ENCODE measurements around the gene MRPL14.

The MRPL14 gene

DNA sequence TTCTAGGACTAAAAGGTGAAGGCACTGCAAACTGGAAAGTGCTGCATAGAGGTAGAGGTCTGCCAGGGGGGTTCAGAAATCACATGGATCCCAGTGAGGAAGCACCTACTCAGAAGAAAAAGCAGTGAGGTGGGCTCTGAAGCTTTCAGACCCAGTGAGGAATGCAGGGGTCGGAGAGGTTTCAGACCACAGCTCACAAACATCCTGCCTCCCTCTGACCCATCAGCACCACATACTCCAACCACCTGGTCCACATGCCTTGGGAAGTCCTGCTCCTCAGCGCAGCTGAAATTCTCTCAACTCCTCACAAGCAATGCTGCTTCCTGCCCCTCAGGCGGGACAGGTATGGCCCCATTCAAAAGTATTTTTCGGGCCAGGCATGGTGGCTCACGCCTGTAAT lies 20.2 kb downstream of the MRPL14 start:
- Histone ChIP-seq H3K27me3 (ENCODE audit: insufficient read depth, poor library complexity, severe bottlenecking) (no peaks in the 10 kb centered on the region), H3K4me3 (replicated peaks; ENCODE audit: insufficient read depth, low read length) (no peak overlapping the region), H3K27ac (replicated peaks) (no peak overlapping the region)
- DNase-seq (ENCODE audit: low read depth in 1 of 2, low spot score in 1 of 2): no peak
- TF ChIP-seq POLR2AphosphoS5 (IDR thresholded peaks at IDR 0.05; ENCODE audit: low read depth) (no peak), GABPA (IDR thresholded peaks at IDR 0.05; ENCODE audit: low read depth) (no peak), SPI1 (IDR thresholded peaks at IDR 0.05; ENCODE audit: borderline replicate concordance, low read depth) (no peak)
- TF ChIP-seq, protein P1, sequence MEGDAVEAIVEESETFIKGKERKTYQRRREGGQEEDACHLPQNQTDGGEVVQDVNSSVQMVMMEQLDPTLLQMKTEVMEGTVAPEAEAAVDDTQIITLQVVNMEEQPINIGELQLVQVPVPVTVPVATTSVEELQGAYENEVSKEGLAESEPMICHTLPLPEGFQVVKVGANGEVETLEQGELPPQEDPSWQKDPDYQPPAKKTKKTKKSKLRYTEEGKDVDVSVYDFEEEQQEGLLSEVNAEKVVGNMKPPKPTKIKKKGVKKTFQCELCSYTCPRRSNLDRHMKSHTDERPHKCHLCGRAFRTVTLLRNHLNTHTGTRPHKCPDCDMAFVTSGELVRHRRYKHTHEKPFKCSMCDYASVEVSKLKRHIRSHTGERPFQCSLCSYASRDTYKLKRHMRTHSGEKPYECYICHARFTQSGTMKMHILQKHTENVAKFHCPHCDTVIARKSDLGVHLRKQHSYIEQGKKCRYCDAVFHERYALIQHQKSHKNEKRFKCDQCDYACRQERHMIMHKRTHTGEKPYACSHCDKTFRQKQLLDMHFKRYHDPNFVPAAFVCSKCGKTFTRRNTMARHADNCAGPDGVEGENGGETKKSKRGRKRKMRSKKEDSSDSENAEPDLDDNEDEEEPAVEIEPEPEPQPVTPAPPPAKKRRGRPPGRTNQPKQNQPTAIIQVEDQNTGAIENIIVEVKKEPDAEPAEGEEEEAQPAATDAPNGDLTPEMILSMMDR (IDR thresholded peaks at IDR 0.05; ENCODE audit: insufficient read depth, low read length): no peak
- TF ChIP-seq, protein P2, sequence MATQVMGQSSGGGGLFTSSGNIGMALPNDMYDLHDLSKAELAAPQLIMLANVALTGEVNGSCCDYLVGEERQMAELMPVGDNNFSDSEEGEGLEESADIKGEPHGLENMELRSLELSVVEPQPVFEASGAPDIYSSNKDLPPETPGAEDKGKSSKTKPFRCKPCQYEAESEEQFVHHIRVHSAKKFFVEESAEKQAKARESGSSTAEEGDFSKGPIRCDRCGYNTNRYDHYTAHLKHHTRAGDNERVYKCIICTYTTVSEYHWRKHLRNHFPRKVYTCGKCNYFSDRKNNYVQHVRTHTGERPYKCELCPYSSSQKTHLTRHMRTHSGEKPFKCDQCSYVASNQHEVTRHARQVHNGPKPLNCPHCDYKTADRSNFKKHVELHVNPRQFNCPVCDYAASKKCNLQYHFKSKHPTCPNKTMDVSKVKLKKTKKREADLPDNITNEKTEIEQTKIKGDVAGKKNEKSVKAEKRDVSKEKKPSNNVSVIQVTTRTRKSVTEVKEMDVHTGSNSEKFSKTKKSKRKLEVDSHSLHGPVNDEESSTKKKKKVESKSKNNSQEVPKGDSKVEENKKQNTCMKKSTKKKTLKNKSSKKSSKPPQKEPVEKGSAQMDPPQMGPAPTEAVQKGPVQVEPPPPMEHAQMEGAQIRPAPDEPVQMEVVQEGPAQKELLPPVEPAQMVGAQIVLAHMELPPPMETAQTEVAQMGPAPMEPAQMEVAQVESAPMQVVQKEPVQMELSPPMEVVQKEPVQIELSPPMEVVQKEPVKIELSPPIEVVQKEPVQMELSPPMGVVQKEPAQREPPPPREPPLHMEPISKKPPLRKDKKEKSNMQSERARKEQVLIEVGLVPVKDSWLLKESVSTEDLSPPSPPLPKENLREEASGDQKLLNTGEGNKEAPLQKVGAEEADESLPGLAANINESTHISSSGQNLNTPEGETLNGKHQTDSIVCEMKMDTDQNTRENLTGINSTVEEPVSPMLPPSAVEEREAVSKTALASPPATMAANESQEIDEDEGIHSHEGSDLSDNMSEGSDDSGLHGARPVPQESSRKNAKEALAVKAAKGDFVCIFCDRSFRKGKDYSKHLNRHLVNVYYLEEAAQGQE (IDR thresholded peaks at IDR 0.05; ENCODE audit: insufficient replicate concordance, low read depth): no peak

DNA sequence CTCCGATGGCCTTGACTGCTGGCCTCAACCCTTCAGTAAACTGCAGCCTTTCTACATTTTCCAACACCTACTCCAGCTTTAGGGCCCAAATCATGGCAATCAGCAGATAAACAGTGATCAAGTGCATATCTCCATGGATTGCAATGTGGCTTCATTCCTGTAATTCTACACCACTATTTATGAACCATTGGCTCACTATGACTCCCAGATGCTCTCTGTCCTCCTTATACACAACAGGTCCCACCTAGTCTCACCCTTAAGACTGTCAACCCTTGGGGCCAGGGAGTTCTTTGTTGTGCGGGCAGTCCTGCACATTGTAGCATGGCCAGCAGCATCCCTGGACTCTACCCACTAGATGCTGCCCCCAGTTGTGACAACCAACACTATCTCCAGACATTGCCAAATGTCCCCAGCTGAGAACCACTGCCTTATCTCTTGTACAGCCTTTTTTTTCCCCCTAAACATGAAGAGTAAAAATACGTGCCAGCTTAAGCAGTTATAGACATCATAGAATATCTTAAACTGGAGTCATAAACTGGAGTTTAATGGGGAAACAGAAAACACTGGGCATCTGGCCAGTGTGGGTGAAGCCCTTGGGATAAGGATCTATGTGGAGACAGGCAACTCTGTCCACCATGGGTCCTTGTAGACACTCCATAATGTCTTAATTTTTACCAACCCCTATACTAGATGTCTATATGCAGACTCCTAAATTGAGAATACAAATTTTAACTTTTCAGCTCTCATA lies 21.1 kb downstream of the MRPL14 start:
- Histone ChIP-seq H3K27ac (replicated peaks) (no peak overlapping the region), H3K4me3 (replicated peaks; ENCODE audit: insufficient read depth, low read length) (no peak overlapping the region), H3K27me3 (ENCODE audit: insufficient read depth, poor library complexity, severe bottlenecking) (no peaks in the 10 kb centered on the region)
- no peak for DNase-seq (ENCODE audit: low read depth in 1 of 2, low spot score in 1 of 2)
- TF ChIP-seq GABPA (IDR thresholded peaks at IDR 0.05; ENCODE audit: low read depth) (no peak), POLR2AphosphoS5 (IDR thresholded peaks at IDR 0.05; ENCODE audit: low read depth) (no peak), SPI1 (IDR thresholded peaks at IDR 0.05; ENCODE audit: borderline replicate concordance, low read depth) (no peak)
- TF ChIP-seq, protein P1 (IDR thresholded peaks at IDR 0.05; ENCODE audit: insufficient read depth, low read length): no peak
- TF ChIP-seq, protein P2 (IDR thresholded peaks at IDR 0.05; ENCODE audit: insufficient replicate concordance, low read depth): no peak

DNA sequence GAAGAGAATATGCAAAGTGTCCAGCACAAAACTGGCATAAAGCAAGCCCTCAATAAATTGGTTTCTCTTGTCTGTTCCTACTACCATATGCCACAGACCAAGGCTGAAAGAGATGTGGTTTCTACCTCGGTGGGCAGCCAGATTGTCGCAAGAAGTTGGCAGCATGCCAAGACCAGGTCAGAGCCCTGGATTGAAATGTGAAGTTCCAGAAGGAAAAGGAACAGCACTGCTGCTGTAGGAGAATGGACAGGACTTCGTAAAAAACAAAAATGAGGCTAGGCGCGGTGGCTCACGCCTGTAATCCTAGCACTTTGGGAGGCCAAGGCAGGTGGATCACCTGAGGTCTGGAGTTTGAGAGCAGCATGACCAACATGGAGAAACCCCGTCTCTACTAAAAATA lies 22.1 kb downstream of the MRPL14 start:
- TF ChIP-seq, protein P2 (IDR thresholded peaks at IDR 0.05; ENCODE audit: insufficient replicate concordance, low read depth): no peak
- TF ChIP-seq, protein P1 (IDR thresholded peaks at IDR 0.05; ENCODE audit: insufficient read depth, low read length): no peak
- TF ChIP-seq SPI1 (IDR thresholded peaks at IDR 0.05; ENCODE audit: borderline replicate concordance, low read depth): no peak
- no peak for TF ChIP-seq POLR2AphosphoS5 (IDR thresholded peaks at IDR 0.05; ENCODE audit: low read depth)
- no peak for TF ChIP-seq GABPA (IDR thresholded peaks at IDR 0.05; ENCODE audit: low read depth)
- Histone ChIP-seq H3K27ac (replicated peaks) (no peak overlapping the region), H3K27me3 (ENCODE audit: insufficient read depth, poor library complexity, severe bottlenecking) (no peaks in the 10 kb centered on the region), H3K4me3 (replicated peaks; ENCODE audit: insufficient read depth, low read length) (no peak overlapping the region)
- no peak for DNase-seq (ENCODE audit: low read depth in 1 of 2, low spot score in 1 of 2)

All from HL-60 (cell line).